Activated B cell treated with CpG ODN at 0.5 μM for 24 hours (primary cell): ENCODE results near the gene SPSB2. TPM values are rescaled to one million over a fixed set of nuclear protein-coding genes. Genes with fewer than 3 reads are reported as not detected.
A peak's percentile ranks its signal among the peaks of the same experiment; 100 is the strongest.

Experiments used
- ATAC-seq: fragments of 200-7000 bp; cut with Tn5 transposase; one replicate; pipeline ENCODE4 v1.10.0; 2021; ENCODE audit warnings: low read depth, mild to moderate bottlenecking, moderate library complexity
- CTCF ChIA-PET: fragments of 350-600 bp; sonication (Branson Sonifier 250); formaldehyde crosslinking; loops from one replicate; lab custom pipeline; 2021; ENCODE audit warnings: antibody characterized with exemption; lab: Charles Lee
- POLR2A ChIA-PET: fragments of 350-600 bp; sonication (Branson Sonifier 250); formaldehyde crosslinking; loops from one replicate; lab custom pipeline; 2021; ENCODE audit warnings: antibody characterized with exemption; lab: Charles Lee
- DNase-seq: peaks from one replicate; pipeline ENCODE4 v3.0.0; 2022
- H3K27ac Mint-ChIP-seq: one replicate; pipeline ENCODE4 v1.8.0; 2020; ENCODE audit warnings: mixed read lengths
- H3K27me3 Mint-ChIP-seq: one replicate; pipeline ENCODE4 v1.8.0; 2021; ENCODE audit warnings: mixed read lengths
- H3K36me3 Mint-ChIP-seq: one replicate; pipeline ENCODE4 v1.8.0; 2021; ENCODE audit warnings: low read depth, mixed read lengths
- H3K4me1 Mint-ChIP-seq: one replicate; pipeline ENCODE4 v1.8.0; 2021; ENCODE audit warnings: mixed read lengths
- H3K4me3 Mint-ChIP-seq: one replicate; pipeline ENCODE4 v1.8.0; 2020; ENCODE audit warnings: mild to moderate bottlenecking, mixed read lengths
- H3K9me3 Mint-ChIP-seq: one replicate; pipeline ENCODE4 v1.8.0; 2020; ENCODE audit warnings: mixed read lengths
- intact Hi-C: fragments of 100-400 bp; cut with micrococcal nuclease; formaldehyde crosslinking; loops from one replicate; pipeline ENCODE4 v1.15.1; 2024
- total RNA-seq: library from RNA; stranded (reverse); gene quantifications from 2 replicates; pipeline ENCODE4 v1.2.3, GENCODE V29; 2022
- TF ChIP-seq, protein P1 (sequence below): fragments of 200-600 bp; IDR thresholded peaks from one replicate; pipeline ENCODE4 v1.8.0; 2022; ENCODE audit warnings: antibody characterized with exemption, mild to moderate bottlenecking

SPSB2 gene
- total RNA-seq, 1 donor from 2014 or later = 14.4 TPM

DNA sequence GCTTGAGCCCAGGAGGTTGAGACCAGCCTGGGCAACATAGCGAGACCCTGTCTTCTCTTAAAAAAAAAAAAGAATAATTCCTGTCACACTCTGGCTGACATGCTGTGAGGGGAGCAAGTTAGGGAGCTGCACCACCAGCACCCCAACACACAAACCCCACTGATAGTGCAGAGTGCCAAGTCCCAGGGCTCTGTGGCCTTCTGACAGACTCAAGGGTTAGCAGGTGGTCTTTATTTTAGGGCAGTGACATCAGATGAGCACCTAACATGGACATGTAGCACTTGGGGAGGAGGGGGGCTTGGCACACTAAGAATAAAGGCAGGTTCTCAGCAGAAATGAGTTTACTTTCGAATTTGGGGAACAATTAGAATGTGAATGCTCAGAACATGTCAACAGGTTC is 14.3 kb downstream of the SPSB2 start:
- intact Hi-C loops = no loop called here
- ATAC-seq (no peak), DNase-seq (no peak)
- CTCF ChIA-PET = no interaction called here
- Mint-ChIP-seq H3K4me1 (peaks cover 2% of the 10 kb centered on the region), H3K27ac (no peak overlapping the region), H3K4me3 (no peak overlapping the region), H3K9me3 (no peaks in the 10 kb centered on the region), H3K27me3 (no peaks in the 10 kb centered on the region), H3K36me3 (peaks cover 83% of the 10 kb centered on the region)
- POLR2A ChIA-PET = interaction anchor here (0.6 to 1.4 kb wide), 2 partner anchors 9 to 119 kb away, joined by 3 to 4 read pairs; partner anchors contain the start of gene TPI1
- TF ChIP-seq, protein P1, sequence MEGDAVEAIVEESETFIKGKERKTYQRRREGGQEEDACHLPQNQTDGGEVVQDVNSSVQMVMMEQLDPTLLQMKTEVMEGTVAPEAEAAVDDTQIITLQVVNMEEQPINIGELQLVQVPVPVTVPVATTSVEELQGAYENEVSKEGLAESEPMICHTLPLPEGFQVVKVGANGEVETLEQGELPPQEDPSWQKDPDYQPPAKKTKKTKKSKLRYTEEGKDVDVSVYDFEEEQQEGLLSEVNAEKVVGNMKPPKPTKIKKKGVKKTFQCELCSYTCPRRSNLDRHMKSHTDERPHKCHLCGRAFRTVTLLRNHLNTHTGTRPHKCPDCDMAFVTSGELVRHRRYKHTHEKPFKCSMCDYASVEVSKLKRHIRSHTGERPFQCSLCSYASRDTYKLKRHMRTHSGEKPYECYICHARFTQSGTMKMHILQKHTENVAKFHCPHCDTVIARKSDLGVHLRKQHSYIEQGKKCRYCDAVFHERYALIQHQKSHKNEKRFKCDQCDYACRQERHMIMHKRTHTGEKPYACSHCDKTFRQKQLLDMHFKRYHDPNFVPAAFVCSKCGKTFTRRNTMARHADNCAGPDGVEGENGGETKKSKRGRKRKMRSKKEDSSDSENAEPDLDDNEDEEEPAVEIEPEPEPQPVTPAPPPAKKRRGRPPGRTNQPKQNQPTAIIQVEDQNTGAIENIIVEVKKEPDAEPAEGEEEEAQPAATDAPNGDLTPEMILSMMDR = no peak

DNA sequence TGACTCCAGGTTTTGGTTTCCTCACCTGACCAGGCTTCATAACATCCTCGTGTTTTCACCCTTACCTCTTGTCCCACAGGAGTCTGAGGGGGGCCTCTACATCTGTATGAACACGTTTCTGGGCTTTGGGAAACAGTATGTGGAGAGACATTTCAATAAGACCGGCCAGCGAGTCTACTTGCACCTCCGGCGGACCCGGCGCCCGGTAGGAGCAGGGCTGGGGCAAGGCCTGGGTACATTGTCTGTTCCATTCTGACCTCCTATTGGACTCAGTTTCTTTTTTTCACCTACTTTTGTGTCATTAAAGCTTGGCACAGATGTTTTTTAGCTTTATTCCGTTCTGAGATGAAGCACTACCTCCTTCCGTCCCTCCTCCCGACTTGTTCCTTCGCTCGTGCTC is 17.8 kb downstream of the SPSB2 start:
- no peaks in the 10 kb centered on the region for H3K27me3 Mint-ChIP-seq
- POLR2A ChIA-PET = interaction anchor here (7.5 kb wide), 1 partner anchor 14 kb away, joined by 190 read pairs; the partner anchor contains the start of genes SPSB2 and TPI1
- peaks cover 59% of the 10 kb centered on the region for H3K36me3 Mint-ChIP-seq
- intact Hi-C loops = no loop called here
- H3K27ac Mint-ChIP-seq = no peak overlapping the region
- peaks cover 20% of the 10 kb centered on the region for H3K4me1 Mint-ChIP-seq
- CTCF ChIA-PET = no interaction called here
- no peak overlapping the region for H3K4me3 Mint-ChIP-seq
- no peaks in the 10 kb centered on the region for H3K9me3 Mint-ChIP-seq
- ATAC-seq (no peak), DNase-seq (no peak)
- TF ChIP-seq, protein P1 = no peak

DNA sequence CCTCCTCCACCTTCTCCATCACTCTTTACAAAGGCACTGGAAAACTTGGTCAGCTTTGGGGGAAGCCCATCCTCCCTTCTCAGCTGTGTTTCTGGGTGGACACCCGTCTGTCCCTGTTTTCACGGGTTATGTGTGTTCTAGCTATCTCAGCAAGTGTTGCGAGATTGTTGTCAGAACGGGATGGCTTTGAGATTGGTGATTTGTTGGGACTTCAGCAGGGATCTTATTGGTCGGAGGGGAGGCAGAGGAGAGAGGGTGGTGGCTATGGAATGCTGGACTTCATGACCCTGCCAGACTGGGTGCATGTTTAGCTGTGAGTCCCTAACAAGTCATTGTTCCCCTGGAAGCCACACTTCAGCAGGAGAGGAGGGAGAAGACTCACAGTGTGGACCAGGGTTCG is 19.1 kb downstream of the SPSB2 start:
- ChIA-PET POLR2A (interaction anchor here (3.3 to 7.5 kb wide), 2 partner anchors 15 to 165 kb away, joined by 37 to 190 read pairs; partner anchors contain the start of genes SPSB2, TPI1 and ZNF384), CTCF (interaction anchor here (4.0 kb wide), 1 partner anchor 14 kb away, joined by 34 read pairs; the partner anchor contains the start of gene TPI1)
- TF ChIP-seq, protein P1 = no peak
- no peaks in the 10 kb centered on the region for H3K9me3 Mint-ChIP-seq
- H3K4me3 Mint-ChIP-seq = peak overlapping the region; percentile 100
- DNase-seq (no peak), ATAC-seq (no peak)
- peaks cover 48% of the 10 kb centered on the region for H3K36me3 Mint-ChIP-seq
- no peaks in the 10 kb centered on the region for H3K27me3 Mint-ChIP-seq
- H3K27ac Mint-ChIP-seq = no peak overlapping the region
- peaks cover 26% of the 10 kb centered on the region for H3K4me1 Mint-ChIP-seq
- intact Hi-C loops = loop anchor here (5.0 kb wide), 5 partner anchors 217 to 1228 kb away; partner anchors contain the start of genes C1RL, LPAR5, NECAP1 and NOP2

GRCh38 chr12:6853626-6854025 is 19.5 kb downstream of the SPSB2 start:
- ATAC-seq (no peak), DNase-seq (no peak)
- peak overlapping the region; percentile 99 for H3K27ac Mint-ChIP-seq
- peaks cover 26% of the 10 kb centered on the region for H3K4me1 Mint-ChIP-seq
- POLR2A ChIA-PET = interaction anchor here (3.0 to 7.5 kb wide), 4 partner anchors 16 to 164 kb away, joined by 37 to 190 read pairs (median 52); partner anchors contain the start of genes C12orf57, MLF2, RNU7-1 and SPSB2
- H3K9me3 Mint-ChIP-seq = no peaks in the 10 kb centered on the region
- H3K27me3 Mint-ChIP-seq = no peaks in the 10 kb centered on the region
- CTCF ChIA-PET = interaction anchor here (1.7 to 4.0 kb wide), 3 partner anchors 15 to 37 kb away, joined by 8 to 34 read pairs (median 12); partner anchors contain the start of gene TPI1
- TF ChIP-seq, protein P1 = no peak
- intact Hi-C loops = loop anchor here (5.0 kb wide), 5 partner anchors 216 to 1229 kb away; partner anchors contain the start of genes C1RL, LPAR5, NECAP1 and NOP2
- H3K36me3 Mint-ChIP-seq = peaks cover 43% of the 10 kb centered on the region
- H3K4me3 Mint-ChIP-seq = peak overlapping the region; percentile 100

- ATAC-seq (no peak), DNase-seq (no peak)
- TF ChIP-seq, protein P1 = no peak
- ChIA-PET CTCF (interaction anchor here (1.7 to 4.0 kb wide), 4 partner anchors 15 to 38 kb away, joined by 8 to 34 read pairs (median 17); partner anchors contain the start of genes SPSB2 and TPI1), POLR2A (interaction anchor here (0.6 to 7.5 kb wide), 26 partner anchors 9 to 402 kb away, joined by 3 to 190 read pairs (median 9); partner anchors contain the start of genes C12orf57, C1RL, COPS7A and GAPDH)
- H3K4me1 Mint-ChIP-seq = peaks cover 30% of the 10 kb centered on the region
- intact Hi-C loops = loop anchor here (1.0 to 5.0 kb wide), 15 partner anchors 14 to 1229 kb away; partner anchors contain the start of genes C1RL, COPS7A, EMG1 and ING4
- H3K27ac Mint-ChIP-seq = peak overlapping the region; percentile 99
- H3K36me3 Mint-ChIP-seq = peaks cover 35% of the 10 kb centered on the region
- H3K4me3 Mint-ChIP-seq = peak overlapping the region; percentile 100
- no peaks in the 10 kb centered on the region for H3K9me3 Mint-ChIP-seq
- H3K27me3 Mint-ChIP-seq = no peaks in the 10 kb centered on the region
Observed at GRCh38 chr12:6852651-6853354, 20.3 kb downstream of the SPSB2 start.
